ENCODE measurements around the gene FOXC1. TPM values are rescaled to one million over a fixed set of nuclear protein-coding genes. Genes with fewer than 3 reads are reported as not detected.

The FOXC1 gene
- polyA plus RNA-seq, 1 donor from 2014 or later = 0.09 TPM

DNA sequence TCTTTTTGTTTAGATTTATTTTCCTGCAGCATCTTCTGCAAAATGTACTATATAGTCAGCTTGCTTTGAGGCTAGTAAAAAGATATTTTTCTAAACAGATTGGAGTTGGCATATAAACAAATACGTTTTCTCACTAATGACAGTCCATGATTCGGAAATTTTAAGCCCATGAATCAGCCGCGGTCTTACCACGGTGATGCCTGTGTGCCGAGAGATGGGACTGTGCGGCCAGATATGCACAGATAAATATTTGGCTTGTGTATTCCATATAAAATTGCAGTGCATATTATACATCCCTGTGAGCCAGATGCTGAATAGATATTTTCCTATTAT lies 3.2 kb downstream of the FOXC1 start:
- H2AFZ ChIP-seq (ENCODE audit: low read depth, low read length) = no peak overlapping the region
- peaks cover 93% of the 10 kb centered on the region for H3K27me3 ChIP-seq (ENCODE audit: insufficient read depth, low read depth, low read length)
- H3F3A ChIP-seq (ENCODE audit: insufficient read depth, low read length, poor library complexity, severe bottlenecking) = no peaks in the 10 kb centered on the region
- no peak overlapping the region for H3K4me2 ChIP-seq (ENCODE audit: low read length)
- H4K20me1 ChIP-seq (ENCODE audit: insufficient read depth) = no peaks in the 10 kb centered on the region
- H3K9me3 ChIP-seq (ENCODE audit: low read length) = no peaks in the 10 kb centered on the region
- H3K27ac ChIP-seq (ENCODE audit: low read length) = no peak overlapping the region
- H3K9me2 ChIP-seq (ENCODE audit: insufficient read depth, low read length) = no peaks in the 10 kb centered on the region
- no peak for TF ChIP-seq MXI1 (conservative IDR thresholded peaks at IDR 0.05; ENCODE audit: poor library complexity, severe bottlenecking)
- TF ChIP-seq CTCF (IDR thresholded peaks at IDR 0.05; ENCODE audit: poor library complexity, severe bottlenecking) = no peak
- no peak for TF ChIP-seq EZH2 (IDR thresholded peaks at IDR 0.05; ENCODE audit: borderline replicate concordance, insufficient read depth, low read length, poor library complexity, severe bottlenecking)
- TF ChIP-seq POLR2AphosphoS5 (IDR thresholded peaks at IDR 0.05) = peak; percentile 59
- H3K9ac ChIP-seq (ENCODE audit: low read length) = no peak overlapping the region
- H3K79me2 ChIP-seq (replicated peaks; ENCODE audit: insufficient read depth, low read length) = no peaks in the 10 kb centered on the region
- H3K4me3 ChIP-seq (ENCODE audit: low read length) = no peak overlapping the region
- no peaks in the 10 kb centered on the region for H3K36me3 ChIP-seq (ENCODE audit: insufficient read depth, low read length)

GRCh38 chr6:1613346-1613687 lies 3.6 kb downstream of the FOXC1 start:
- no peak overlapping the region for H2AFZ ChIP-seq (ENCODE audit: low read depth, low read length)
- no peaks in the 10 kb centered on the region for H4K20me1 ChIP-seq (ENCODE audit: insufficient read depth)
- H3K36me3 ChIP-seq (ENCODE audit: insufficient read depth, low read length) = no peaks in the 10 kb centered on the region
- no peak overlapping the region for H3K9ac ChIP-seq (ENCODE audit: low read length)
- H3K79me2 ChIP-seq (replicated peaks; ENCODE audit: insufficient read depth, low read length) = no peaks in the 10 kb centered on the region
- no peaks in the 10 kb centered on the region for H3F3A ChIP-seq (ENCODE audit: insufficient read depth, low read length, poor library complexity, severe bottlenecking)
- H3K9me3 ChIP-seq (ENCODE audit: low read length) = no peaks in the 10 kb centered on the region
- TF ChIP-seq TAF1 (IDR thresholded peaks at IDR 0.05; ENCODE audit: low read depth) (no peak), CTCF (IDR thresholded peaks at IDR 0.05; ENCODE audit: poor library complexity, severe bottlenecking) (no peak), SMC3 (conservative IDR thresholded peaks at IDR 0.05; ENCODE audit: poor library complexity) (no peak), RAD21 (conservative IDR thresholded peaks at IDR 0.05) (no peak), MXI1 (conservative IDR thresholded peaks at IDR 0.05; ENCODE audit: poor library complexity, severe bottlenecking) (no peak), EZH2 (IDR thresholded peaks at IDR 0.05; ENCODE audit: borderline replicate concordance, insufficient read depth, low read length, poor library complexity, severe bottlenecking) (no peak), POLR2AphosphoS5 (IDR thresholded peaks at IDR 0.05) (no peak), EP300 (conservative IDR thresholded peaks at IDR 0.05; ENCODE audit: poor library complexity, severe bottlenecking) (no peak)
- TF ChIP-seq, protein P1, sequence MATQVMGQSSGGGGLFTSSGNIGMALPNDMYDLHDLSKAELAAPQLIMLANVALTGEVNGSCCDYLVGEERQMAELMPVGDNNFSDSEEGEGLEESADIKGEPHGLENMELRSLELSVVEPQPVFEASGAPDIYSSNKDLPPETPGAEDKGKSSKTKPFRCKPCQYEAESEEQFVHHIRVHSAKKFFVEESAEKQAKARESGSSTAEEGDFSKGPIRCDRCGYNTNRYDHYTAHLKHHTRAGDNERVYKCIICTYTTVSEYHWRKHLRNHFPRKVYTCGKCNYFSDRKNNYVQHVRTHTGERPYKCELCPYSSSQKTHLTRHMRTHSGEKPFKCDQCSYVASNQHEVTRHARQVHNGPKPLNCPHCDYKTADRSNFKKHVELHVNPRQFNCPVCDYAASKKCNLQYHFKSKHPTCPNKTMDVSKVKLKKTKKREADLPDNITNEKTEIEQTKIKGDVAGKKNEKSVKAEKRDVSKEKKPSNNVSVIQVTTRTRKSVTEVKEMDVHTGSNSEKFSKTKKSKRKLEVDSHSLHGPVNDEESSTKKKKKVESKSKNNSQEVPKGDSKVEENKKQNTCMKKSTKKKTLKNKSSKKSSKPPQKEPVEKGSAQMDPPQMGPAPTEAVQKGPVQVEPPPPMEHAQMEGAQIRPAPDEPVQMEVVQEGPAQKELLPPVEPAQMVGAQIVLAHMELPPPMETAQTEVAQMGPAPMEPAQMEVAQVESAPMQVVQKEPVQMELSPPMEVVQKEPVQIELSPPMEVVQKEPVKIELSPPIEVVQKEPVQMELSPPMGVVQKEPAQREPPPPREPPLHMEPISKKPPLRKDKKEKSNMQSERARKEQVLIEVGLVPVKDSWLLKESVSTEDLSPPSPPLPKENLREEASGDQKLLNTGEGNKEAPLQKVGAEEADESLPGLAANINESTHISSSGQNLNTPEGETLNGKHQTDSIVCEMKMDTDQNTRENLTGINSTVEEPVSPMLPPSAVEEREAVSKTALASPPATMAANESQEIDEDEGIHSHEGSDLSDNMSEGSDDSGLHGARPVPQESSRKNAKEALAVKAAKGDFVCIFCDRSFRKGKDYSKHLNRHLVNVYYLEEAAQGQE (IDR thresholded peaks at IDR 0.05; ENCODE audit: borderline replicate concordance) = no peak
- no peaks in the 10 kb centered on the region for H3K9me2 ChIP-seq (ENCODE audit: insufficient read depth, low read length)
- no peak overlapping the region for H3K27ac ChIP-seq (ENCODE audit: low read length)
- H3K4me3 ChIP-seq (ENCODE audit: low read length) = no peak overlapping the region
- peaks cover 93% of the 10 kb centered on the region for H3K27me3 ChIP-seq (ENCODE audit: insufficient read depth, low read depth, low read length)
- H3K4me2 ChIP-seq (ENCODE audit: low read length) = no peak overlapping the region

All from neural cell (in vitro differentiated cells).